Esophagus squamous epithelium (tissue), 5 donors: ENCODE results near the gene INSL3. TPM values are rescaled to one million over a fixed set of nuclear protein-coding genes. Genes with fewer than 3 reads are reported as not detected.

Experiments
- DNase-seq: peaks from one replicate; lab custom pipeline; 2025; lab: John Stamatoyannopoulos, UW
- H3K27ac ChIP-seq, 4 donors: fragments of 200-600 bp; sonication (generic); one replicate each; pipeline ENCODE4 v1.5.1; 2016 to 2019; ENCODE audit warnings: mild to moderate bottlenecking in 1 of 4
- H3K27me3 ChIP-seq, 4 donors: fragments of 200-600 bp; sonication (generic); 1 replicate in 3 of 4; 2 replicates in 1 of 4; pipeline versions ENCODE4 v1.5.1 to v1.6.0; 2017 to 2021; ENCODE audit warnings: antibody characterized with exemption in 1 of 4
- H3K36me3 ChIP-seq, 3 donors: fragments of 200-600 bp; sonication (generic); one replicate each; pipeline ENCODE4 v1.5.1; 2016 to 2019
- H3K4me1 ChIP-seq, 3 donors: fragments of 200-600 bp; sonication (generic); one replicate each; pipeline ENCODE4 v1.5.1; 2017 to 2019
- H3K4me3 ChIP-seq, 4 donors: fragments of 200-600 bp; sonication (generic); 1 replicate in 3 of 4; 2 replicates in 1 of 4; pipeline ENCODE4 v1.5.1; 2016 to 2019; ENCODE audit warnings: mild to moderate bottlenecking in 2 of 4, moderate library complexity in 1 of 4
- H3K9me3 ChIP-seq, 3 donors: fragments of 200-600 bp; sonication (generic); one replicate each; pipeline ENCODE4 v1.5.1; 2016 to 2019
- POLR2A ChIP-seq, 4 donors: fragments of 450-650 bp; IDR thresholded peaks; one replicate each; pipeline ENCODE4 v1.6.1; 2017; ENCODE audit warnings: antibody characterized with exemption in 4 of 4, mild to moderate bottlenecking in 4 of 4, moderate library complexity in 3 of 4
- WGBS, 2 donors: methylation state at CpG; one replicate each; pipeline ENCODE4 v1.1.5; 2018; 5-methylcytosine and 5-hydroxymethylcytosine counted together
- intact Hi-C: fragments of 100-400 bp; cut with DNase I; formaldehyde crosslinking; loops from one replicate; pipeline ENCODE4 v1.15.0; 2022
- total RNA-seq, 4 donors: library from RNA; depleted of rRNA; stranded (reverse); fragments of >200 nt; gene quantifications; one replicate each; pipeline ENCODE4 v1.1.0, GENCODE V29; 2016
- TF ChIP-seq, protein P1 (sequence below), 6 experiments: fragments of 450-650 bp in 4 of 6; fragments of 200-600 bp in 2 of 6; sonication (generic) in 2 of 6; IDR thresholded peaks; one replicate each; pipeline ENCODE4 v1.5.1; 2016 to 2019; ENCODE audit warnings: antibody characterized with exemption in 6 of 6, mild to moderate bottlenecking in 4 of 6, moderate library complexity in 4 of 6
- donor health status: DM: yes; HTN: yes; CAD: no.

Gene INSL3
- total RNA-seq, 4 donors from 2014 or later, result not detected

DNA sequence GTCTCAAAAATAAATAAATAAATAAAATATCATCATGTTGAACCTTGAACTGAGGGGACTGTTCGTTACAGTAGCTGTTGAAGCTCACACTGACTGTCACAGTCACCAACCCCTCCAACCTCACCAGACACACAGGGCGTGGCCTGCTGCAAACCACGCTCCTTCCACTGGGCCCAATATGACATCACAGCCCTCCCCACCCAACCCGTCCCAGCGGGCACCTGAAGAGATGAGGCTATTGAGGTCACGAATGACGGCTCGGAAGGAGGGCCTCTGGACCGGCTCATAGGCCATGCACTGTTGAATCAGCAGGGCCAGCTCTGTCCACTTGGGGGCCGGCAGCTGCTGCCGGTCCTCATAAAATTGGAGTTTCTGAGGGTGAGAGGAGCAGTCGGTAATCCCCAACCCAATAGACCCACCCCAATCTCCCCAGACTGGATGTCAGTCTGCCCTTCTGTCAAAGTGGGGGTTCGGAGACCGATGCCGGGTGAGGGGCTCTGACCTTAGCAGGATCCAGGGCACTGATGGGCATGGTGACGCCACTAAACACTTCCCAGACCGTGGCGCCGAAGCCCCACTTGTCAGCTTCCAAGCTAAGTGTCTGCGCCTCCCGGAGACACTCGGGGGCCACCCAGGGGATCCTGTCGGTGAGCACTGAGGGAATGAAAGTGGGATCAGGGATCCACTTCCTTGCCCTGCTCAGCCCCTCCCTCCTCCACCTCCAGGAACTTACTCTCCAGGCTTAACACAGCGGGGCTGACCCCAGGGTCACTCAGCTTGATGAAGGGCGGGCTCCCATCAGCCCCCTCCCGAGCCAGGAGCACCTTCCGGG is 13.2 kb upstream of the INSL3 start:
- Histone ChIP-seq H3K27ac (no peak overlapping the region), H3K4me1 (peaks cover 0 to 21% (median 10%) of the 10 kb centered on the region in 3 donors), H3K4me3 (no peak overlapping the region), H3K9me3 (no peaks in the 10 kb centered on the region), H3K27me3 (peaks cover 0 to 40% (median 0%) of the 10 kb centered on the region in 4 donors), H3K36me3 (peaks cover 0 to 48% (median 0%) of the 10 kb centered on the region in 3 donors)
- intact Hi-C loops, result no loop called here
- no peak for TF ChIP-seq POLR2A (IDR thresholded peaks at IDR 0.05)
- TF ChIP-seq, protein P1, sequence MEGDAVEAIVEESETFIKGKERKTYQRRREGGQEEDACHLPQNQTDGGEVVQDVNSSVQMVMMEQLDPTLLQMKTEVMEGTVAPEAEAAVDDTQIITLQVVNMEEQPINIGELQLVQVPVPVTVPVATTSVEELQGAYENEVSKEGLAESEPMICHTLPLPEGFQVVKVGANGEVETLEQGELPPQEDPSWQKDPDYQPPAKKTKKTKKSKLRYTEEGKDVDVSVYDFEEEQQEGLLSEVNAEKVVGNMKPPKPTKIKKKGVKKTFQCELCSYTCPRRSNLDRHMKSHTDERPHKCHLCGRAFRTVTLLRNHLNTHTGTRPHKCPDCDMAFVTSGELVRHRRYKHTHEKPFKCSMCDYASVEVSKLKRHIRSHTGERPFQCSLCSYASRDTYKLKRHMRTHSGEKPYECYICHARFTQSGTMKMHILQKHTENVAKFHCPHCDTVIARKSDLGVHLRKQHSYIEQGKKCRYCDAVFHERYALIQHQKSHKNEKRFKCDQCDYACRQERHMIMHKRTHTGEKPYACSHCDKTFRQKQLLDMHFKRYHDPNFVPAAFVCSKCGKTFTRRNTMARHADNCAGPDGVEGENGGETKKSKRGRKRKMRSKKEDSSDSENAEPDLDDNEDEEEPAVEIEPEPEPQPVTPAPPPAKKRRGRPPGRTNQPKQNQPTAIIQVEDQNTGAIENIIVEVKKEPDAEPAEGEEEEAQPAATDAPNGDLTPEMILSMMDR (IDR thresholded peaks at IDR 0.05), result no peak
- 67 to 80% methylated on average over 2 to 9 of the region's 27 CpGs for whole genome bisulfite sequencing, 2 donors
- no peak for DNase-seq

DNA sequence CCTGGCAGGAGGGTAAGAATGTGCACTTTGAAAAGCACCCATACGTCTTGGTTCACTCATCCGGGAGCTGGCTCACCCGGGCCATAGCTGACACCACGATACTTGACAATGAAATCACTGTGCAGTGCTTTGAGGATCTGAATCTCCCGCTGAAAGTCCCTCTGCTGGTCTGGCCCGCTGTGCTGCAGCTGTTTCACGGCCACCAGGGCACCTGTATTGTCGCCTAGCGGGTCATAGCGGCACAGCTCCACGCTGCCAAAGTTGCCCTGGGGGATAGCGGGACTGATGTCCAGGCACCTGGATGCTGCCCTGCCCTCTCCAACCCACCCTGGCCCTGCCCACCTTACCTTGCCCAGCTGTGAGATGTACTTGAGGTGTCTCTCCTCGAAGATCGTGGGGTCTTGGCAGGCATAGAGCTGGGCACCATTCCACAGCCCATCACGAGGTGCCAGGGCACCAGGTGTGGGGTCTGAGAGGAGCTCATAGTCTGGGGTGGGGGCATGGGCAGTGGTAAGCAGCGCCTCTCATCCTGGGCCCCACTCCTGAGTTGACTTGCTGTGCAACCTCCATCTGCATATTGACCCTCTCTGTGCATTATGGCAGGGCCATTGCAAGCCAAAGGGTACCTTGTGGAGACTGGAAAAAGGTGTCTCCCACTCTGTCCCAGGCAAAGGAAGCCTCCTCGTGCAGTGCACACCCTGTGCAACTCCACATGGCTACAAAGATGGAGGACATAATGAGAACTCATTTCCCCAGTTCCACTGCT is 11.3 kb upstream of the INSL3 start:
- WGBS, 2 donors, result 71 to 83% methylated on average over 7 to 9 of the region's 17 CpGs
- intact Hi-C loops, result no loop called here
- Histone ChIP-seq H3K9me3 (no peaks in the 10 kb centered on the region), H3K27me3 (peaks cover 0 to 46% (median 0%) of the 10 kb centered on the region in 4 donors), H3K4me1 (peaks cover 0 to 21% (median 10%) of the 10 kb centered on the region in 3 donors), H3K27ac (no peak overlapping the region), H3K36me3 (peaks cover 0 to 36% (median 0%) of the 10 kb centered on the region in 3 donors), H3K4me3 (no peak overlapping the region)
- TF ChIP-seq, protein P1 (IDR thresholded peaks at IDR 0.05), result no peak
- no peak for TF ChIP-seq POLR2A (IDR thresholded peaks at IDR 0.05)
- no peak for DNase-seq

DNA sequence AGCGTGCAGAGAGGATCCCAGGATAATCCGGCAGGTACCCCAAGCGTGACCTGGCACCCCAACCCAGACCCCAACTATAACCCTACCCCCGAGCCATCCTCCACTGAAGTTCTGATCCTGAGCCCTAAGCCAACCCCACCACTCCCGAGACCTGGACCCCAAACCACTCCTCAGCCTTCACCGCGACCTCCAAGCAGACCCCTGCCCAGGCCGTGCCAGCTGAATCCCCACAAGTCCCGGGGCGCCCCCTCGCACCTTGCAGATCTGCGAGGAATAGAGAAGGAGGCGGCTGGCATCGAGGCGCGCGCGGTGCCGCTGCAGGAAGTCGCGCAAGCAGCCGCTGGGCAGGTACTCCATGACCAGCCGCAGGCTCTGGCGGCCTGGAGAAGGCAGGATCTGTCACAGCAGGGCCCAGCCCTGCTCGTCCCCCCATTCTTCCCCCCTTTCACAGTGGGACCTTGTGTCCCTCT is 10.1 kb upstream of the INSL3 start:
- no peak for DNase-seq
- Histone ChIP-seq H3K27ac (no peak overlapping the region), H3K4me3 (peak overlapping the region in 3 of 4 donors; percentile 31 to 52 (median 35)), H3K36me3 (peaks cover 0 to 35% (median 0%) of the 10 kb centered on the region in 3 donors), H3K27me3 (peaks cover 0 to 50% (median 0%) of the 10 kb centered on the region in 4 donors), H3K9me3 (no peaks in the 10 kb centered on the region), H3K4me1 (peaks cover 0 to 21% (median 10%) of the 10 kb centered on the region in 3 donors)
- TF ChIP-seq, protein P1 (IDR thresholded peaks at IDR 0.05), result no peak
- TF ChIP-seq POLR2A (IDR thresholded peaks at IDR 0.05), result no peak
- intact Hi-C loops, result no loop called here
- WGBS, 2 donors, result 55 to 67% methylated on average over 1 to 2 of the region's 25 CpGs

GRCh38 chr19:17830567-17831418 is 9.5 kb upstream of the INSL3 start:
- Histone ChIP-seq H3K9me3 (no peaks in the 10 kb centered on the region), H3K4me3 (peak overlapping the region in 3 of 4 donors; percentile 33 to 52 (median 35)), H3K36me3 (peaks cover 0 to 34% (median 0%) of the 10 kb centered on the region in 3 donors), H3K27me3 (peaks cover 0 to 51% (median 0%) of the 10 kb centered on the region in 4 donors), H3K27ac (no peak overlapping the region), H3K4me1 (peaks cover 0 to 21% (median 10%) of the 10 kb centered on the region in 3 donors)
- WGBS, 2 donors, result 27 to 70% methylated on average over 19 to 35 of the region's 50 CpGs
- TF ChIP-seq, protein P1 (IDR thresholded peaks at IDR 0.05), result no peak
- no peak for TF ChIP-seq POLR2A (IDR thresholded peaks at IDR 0.05)
- DNase-seq, result no peak
- intact Hi-C loops, result no loop called here
